SJSA1 (cell line): ENCODE data around the gene SLC36A1. TPM values are rescaled to one million over a fixed set of nuclear protein-coding genes. Genes with fewer than 3 reads are reported as not detected.
"Not testable (repeated sequence)": the region's sequence is repeated elsewhere in the genome, so short reads cannot be mapped to it uniquely, and the experiment has no call there.

Experiments
- DNase-seq, 2 experiments: peaks; one replicate each; pipeline ENCODE4 v3.0.0-alpha.2; 2015 to 2020; ENCODE audit warnings: low spot score in 2 of 2, low read depth in 1 of 2
- H3K27ac ChIP-seq: fragments of 250-450 bp; sonication (Bioruptor Pico); 2 replicates; pipeline ENCODE4 v1.5.1; 2020; ENCODE audit warnings: mild to moderate bottlenecking, moderate library complexity
- H3K27me3 ChIP-seq: fragments of 250-450 bp; sonication (Bioruptor Pico); replicated peaks from 2 replicates; pipeline ENCODE4 v1.5.1; 2020; ENCODE audit warnings: mild to moderate bottlenecking, moderate library complexity
- H3K36me3 ChIP-seq: fragments of 250-450 bp; sonication (Bioruptor Pico); 2 replicates; pipeline ENCODE4 v1.5.1; 2020; ENCODE audit warnings: mild to moderate bottlenecking
- H3K4me1 ChIP-seq: fragments of 250-450 bp; sonication (Bioruptor Pico); replicated peaks from 2 replicates; pipeline ENCODE4 v1.6.1; 2021; ENCODE audit warnings: mild to moderate bottlenecking
- H3K4me3 ChIP-seq: fragments of 250-450 bp; sonication (Bioruptor Pico); 2 replicates; pipeline ENCODE4 v1.5.1; 2020; ENCODE audit warnings: mild to moderate bottlenecking
- H3K9me3 ChIP-seq: fragments of 250-450 bp; sonication (Bioruptor Pico); replicated peaks from 2 replicates; pipeline ENCODE4 v1.5.1; 2020; ENCODE audit warnings: mild to moderate bottlenecking
- total RNA-seq: library from RNA; depleted of rRNA; stranded (reverse); fragments of >200 nt; shearing (Covaris generic); gene quantifications from 2 replicates; pipeline ENCODE4 v1.2.3, GENCODE V29; 2014; rRNA removed

Gene SLC36A1
- 20.3 and 20.8 TPM in 2 replicates for total RNA-seq

DNA sequence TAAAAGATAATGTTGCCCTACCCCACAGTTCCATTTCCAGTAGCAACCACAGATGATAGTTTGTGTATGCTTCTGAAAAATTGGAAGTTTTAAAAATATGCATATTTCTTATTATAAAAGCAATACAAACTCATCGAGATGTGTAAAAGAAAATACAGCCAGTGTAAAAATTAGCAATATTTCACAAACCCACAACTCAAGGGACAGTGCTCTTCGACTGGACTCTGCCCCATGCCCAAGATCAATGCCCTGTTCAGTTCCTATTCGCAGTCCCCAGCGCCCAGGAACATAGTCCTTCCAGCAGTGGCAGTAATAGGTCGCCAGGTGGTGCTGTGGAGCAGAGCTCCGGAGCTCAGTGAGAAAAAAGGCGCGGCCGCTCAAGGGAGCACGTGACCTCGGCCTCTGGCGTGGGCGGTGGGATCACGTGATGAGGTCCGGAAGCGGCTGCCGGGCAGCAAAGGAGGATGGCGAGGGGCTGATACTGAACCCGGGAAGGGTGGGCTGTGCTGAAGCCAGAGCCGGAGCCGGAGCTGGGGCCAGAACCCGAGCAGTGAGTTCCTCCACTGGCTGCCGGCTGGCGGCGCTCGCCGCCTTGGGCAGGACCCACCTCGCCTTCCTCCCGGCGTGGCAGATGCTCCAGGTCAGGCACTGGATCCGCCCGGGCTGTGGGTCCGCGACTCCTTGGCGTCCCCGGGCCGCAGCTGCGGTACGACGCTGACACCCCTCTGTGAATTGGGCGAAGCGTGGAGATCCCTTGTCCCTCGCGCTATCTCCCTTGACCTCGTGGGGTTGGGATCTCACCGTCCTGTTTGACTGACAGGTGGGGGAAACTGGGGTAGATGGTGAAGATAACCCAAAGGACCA lies at the start of gene SLC36A1:
SLC36A1 (plus strand) TSS at position 430 of the 864 bp plus-strand sequence. CDS start 11,190 bp downstream, outside the sequence.
- peak within 1 kb of the TSS; percentile 5; the same call in 1 of the 2 replicates for H3K27ac ChIP-seq
- H3K9me3 ChIP-seq: no peaks in the 10 kb centered on the region
- 0 out of 2 replicates have a peak, but pooled peaks cover 3% of the 10 kb centered on the region for H3K36me3 ChIP-seq
- peak; percentile 95 to 96 for DNase-seq
- peak within 1 kb of the TSS; percentile 77 for H3K4me3 ChIP-seq
- peaks cover 33% of the 10 kb centered on the region for H3K4me1 ChIP-seq
- H3K27me3 ChIP-seq: peaks cover 9% of the 10 kb centered on the region

DNA sequence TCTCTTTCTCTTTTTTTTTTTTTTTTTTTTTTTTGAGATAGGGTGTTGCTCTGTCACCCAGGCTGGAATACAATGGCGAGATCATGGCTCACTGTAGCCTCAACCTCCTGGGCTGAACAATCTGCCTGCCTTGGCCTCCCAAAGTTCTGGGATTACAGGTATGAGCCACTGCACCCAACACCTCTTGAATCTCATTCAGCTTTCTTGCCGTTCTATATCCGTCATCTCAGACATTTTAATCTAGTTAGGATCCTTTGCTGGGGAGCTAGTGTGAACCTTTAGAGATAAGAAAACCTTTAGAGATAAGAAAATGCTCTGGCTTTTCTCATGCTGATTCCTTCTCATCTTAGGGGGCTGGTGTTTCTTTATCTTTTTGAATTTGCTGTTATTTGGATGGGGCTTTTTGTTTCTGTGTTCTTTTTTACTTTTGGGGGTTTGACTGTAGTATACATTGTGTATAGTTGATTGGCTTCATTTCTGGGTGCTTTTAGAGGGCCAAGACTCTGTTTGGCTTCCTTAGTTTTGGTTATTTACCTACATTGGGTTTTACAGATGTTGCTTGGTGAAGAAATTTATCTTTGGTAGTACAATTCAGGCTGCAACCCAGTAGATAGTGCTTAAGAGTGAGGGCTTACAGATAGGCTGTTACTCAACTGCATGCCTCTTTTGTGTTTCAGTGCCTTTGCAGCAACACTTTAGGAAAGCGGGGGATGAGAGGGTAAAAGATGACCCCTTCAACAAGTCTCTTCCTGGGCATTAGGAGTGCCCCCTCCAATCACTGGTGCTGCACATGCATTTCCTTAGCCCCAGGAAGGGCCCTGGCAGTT lies 41.9 kb upstream of the SLC36A1 start:
- Histone ChIP-seq H3K4me3 (no peak overlapping the region), H3K36me3 (no peaks in the 10 kb centered on the region), H3K27ac (no peak overlapping the region), H3K9me3 (no peaks in the 10 kb centered on the region), H3K27me3 (peaks cover 2% of the 10 kb centered on the region; the same call in 1 of the 2 replicates), H3K4me1 (no peaks in the 10 kb centered on the region)
- DNase-seq: no peak

DNA sequence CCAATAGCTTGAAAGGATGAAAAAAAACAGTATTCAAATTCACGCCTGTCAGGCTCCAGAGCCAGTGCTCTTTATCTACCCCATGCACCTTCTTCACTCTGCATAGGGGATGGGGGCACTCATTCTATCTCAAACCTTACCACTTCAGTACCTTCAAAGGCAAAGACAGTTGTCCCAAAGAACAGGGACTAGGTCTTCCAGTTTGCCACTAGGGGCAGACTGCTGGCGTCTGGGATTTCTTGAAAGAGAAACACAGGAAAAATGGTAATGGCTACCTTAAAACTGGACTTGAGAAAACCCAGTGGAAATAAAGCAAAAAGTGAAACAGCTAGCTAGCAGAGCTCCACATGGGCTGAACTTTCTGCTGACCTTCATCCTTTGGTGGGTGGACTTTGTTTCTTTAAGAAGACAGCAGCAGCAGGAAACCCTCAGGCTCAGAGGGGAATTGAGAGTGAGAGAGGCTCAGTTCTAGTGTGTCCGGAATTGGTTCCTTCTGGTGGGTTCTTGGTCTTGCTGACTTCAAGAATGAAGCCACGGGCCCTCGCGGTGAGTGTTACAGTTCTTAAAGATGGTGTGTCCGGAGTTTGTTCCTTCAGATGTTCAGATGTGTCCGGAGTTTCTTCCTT lies 41.0 kb upstream of the SLC36A1 start:
- no peak for DNase-seq
- no peak overlapping the region for H3K4me3 ChIP-seq
- H3K4me1 ChIP-seq: no peaks in the 10 kb centered on the region
- peaks cover 4% of the 10 kb centered on the region; the same call in 1 of the 2 replicates for H3K27me3 ChIP-seq
- H3K36me3 ChIP-seq: no peaks in the 10 kb centered on the region
- H3K27ac ChIP-seq: no peak overlapping the region
- no peaks in the 10 kb centered on the region for H3K9me3 ChIP-seq

DNA sequence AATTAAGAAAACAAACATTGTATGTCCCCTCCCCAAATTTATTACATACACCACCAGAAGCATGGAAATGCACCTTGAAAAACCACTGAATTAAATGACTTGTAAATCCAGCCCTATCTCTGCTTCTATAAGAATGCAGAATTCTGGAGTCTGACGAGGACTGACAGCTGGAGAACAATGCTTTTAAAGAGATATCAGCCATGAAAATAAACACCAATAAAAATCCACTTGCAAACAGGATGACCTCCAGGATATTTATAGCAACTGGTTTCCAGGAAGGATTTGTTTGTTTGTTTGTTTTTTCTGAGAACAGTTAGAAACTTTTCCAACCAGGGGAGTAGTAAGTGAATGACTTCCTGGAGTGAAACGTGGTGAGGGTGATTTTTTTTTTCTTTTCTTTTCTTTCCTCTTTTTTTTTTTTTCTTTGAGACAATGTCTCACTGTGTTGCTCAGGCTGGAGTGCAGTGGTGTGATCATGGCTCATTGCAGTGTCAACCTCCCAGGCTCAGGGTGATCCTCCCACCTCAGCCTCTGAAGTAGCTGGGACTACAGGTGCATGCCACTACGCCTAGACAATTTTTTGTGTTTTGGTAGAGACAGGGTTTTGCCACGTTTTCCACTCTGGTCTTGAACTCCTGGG lies 38.7 kb upstream of the SLC36A1 start:
- DNase-seq: peak in 1 of 2 experiments; percentile 33

DNA sequence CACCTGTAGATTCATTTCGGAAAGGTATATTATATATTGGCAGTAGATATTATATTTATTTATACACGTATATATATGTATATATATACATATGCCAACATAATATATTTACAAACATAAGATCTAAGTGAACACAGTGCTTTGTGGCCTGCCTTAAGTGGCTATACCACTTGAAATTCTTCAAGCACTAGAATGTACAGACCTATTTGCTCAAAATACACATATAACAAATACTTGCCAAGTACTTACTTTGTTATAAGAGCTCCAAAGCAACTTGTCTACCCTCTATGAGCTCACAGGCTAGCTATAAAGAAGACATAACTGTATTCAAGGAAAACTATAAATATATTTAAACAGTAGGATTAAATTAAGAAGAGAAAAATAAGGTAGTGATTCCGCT lies 33.6 kb upstream of the SLC36A1 start:
- H3K9me3 ChIP-seq: peaks cover 8% of the 10 kb centered on the region
- H3K4me1 ChIP-seq: no peaks in the 10 kb centered on the region
- H3K27ac ChIP-seq: no peak overlapping the region
- no peak overlapping the region for H3K4me3 ChIP-seq
- no peak for DNase-seq
- no peaks in the 10 kb centered on the region for H3K36me3 ChIP-seq
- H3K27me3 ChIP-seq: peaks cover 10% of the 10 kb centered on the region

More for the DNA sequence above, 38.7 kb upstream of the SLC36A1 start:
- Histone ChIP-seq H3K27ac (no peak overlapping the region), H3K36me3 (no peaks in the 10 kb centered on the region), H3K27me3 (peaks cover 10% of the 10 kb centered on the region), H3K4me3 (no peak overlapping the region), H3K4me1 (no peaks in the 10 kb centered on the region), H3K9me3 (no peaks in the 10 kb centered on the region)

DNA sequence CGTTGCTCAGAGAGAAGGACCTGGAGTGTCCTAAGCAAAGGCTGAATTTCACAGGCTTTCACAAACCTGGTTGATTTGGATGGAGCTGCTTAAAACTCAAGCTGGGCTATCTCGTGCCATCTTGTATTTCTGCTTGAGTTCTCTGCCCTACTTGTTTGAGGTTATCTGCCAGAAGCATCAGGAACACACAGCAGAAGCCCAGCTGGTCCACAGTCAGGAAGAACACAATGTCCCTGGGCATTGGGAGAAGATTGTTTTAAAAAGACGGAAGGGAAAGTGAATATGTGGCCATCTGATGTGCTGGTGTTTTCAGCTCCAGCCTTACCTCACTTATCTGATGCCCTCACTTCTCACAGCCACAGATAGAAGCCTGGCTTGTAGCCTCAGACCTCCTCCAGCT lies 32.9 kb upstream of the SLC36A1 start:
- Histone ChIP-seq H3K4me1 (no peaks in the 10 kb centered on the region), H3K27me3 (peaks cover 10% of the 10 kb centered on the region), H3K4me3 (no peak overlapping the region), H3K9me3 (peaks cover 8% of the 10 kb centered on the region), H3K36me3 (no peaks in the 10 kb centered on the region), H3K27ac (no peak overlapping the region)
- DNase-seq: no peak

DNA sequence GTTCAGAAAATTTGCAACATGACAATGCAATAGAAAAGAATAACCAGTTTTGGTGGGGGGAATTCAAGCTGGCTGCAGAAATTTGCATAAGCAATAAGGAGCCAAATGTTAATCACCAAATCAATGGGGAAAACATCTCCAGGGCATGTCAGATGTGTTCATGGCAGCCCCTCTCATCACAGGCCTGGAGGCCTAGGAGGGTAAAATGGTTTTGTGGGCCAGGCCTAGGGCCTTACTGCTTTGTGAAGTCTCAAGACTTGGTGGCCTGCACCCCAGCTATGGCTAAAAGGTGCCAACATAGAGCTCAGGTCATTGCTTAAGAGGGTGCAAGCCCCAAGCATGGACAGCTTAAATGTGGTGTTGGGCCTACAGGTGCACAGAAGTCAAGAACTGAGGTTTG lies 29.7 kb upstream of the SLC36A1 start:
- Histone ChIP-seq H3K36me3 (no peaks in the 10 kb centered on the region), H3K4me3 (no peak overlapping the region), H3K4me1 (no peaks in the 10 kb centered on the region), H3K27me3 (no peaks in the 10 kb centered on the region), H3K27ac (no peak overlapping the region), H3K9me3 (peaks cover 8% of the 10 kb centered on the region)
- no peak for DNase-seq

DNA sequence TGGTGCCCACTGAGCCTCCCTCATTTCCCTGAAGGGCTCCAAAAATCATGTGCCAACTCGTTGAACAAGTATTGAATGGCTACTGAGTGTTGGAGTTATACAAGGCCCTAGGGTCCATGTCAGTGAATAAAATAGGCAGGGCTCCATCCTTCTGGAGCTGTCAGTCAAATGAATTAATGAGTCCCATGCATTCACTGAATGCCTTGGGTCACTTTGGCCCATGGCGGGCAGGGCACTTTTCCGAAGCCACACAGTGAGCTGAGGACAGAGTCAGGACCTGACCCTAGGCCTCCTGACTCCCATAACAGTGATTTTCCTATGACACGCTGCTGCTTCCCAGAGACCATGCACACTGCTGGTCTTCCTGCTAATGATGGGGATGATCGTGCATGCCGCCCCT lies 27.3 kb upstream of the SLC36A1 start:
- Histone ChIP-seq H3K4me3 (no peak overlapping the region), H3K4me1 (no peaks in the 10 kb centered on the region), H3K36me3 (no peaks in the 10 kb centered on the region), H3K9me3 (peaks cover 8% of the 10 kb centered on the region), H3K27ac (no peak overlapping the region), H3K27me3 (peaks cover 12% of the 10 kb centered on the region)
- no peak for DNase-seq

DNA sequence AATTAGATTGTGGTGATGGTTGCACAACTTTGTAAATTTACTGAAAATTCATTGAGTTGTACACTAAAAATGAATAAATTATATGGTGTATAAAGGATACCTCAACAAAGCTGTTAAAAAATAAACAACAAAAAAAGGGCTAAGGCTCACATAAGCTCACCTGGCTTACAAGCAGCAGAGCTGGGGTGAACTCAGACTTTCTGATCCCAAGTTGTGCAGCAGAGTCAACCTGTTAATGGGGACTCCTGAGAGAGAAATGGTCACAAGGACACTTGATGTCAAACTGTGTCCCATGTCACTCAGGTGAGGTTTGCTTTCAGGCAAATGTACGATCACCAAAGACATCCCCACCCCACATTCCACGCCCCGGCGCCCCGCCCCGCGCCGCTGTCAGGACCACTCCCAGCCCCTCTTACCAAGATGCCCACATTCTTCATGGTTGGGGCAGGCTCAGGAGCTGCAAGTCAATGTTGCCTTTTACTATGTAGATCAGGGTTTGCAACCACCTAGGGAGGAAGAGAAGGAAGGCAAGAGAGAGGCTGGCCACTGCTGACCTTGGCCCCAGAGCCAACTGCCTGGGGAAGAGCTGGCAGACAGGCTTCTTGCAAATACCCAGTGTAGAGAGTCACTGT lies 22.4 kb upstream of the SLC36A1 start:
- H3K9me3 ChIP-seq: no peaks in the 10 kb centered on the region
- H3K36me3 ChIP-seq: no peaks in the 10 kb centered on the region
- H3K27ac ChIP-seq: no peak overlapping the region
- no peak overlapping the region for H3K4me3 ChIP-seq
- H3K27me3 ChIP-seq: peaks cover 21% of the 10 kb centered on the region
- no peaks in the 10 kb centered on the region for H3K4me1 ChIP-seq
- DNase-seq: no peak

DNA sequence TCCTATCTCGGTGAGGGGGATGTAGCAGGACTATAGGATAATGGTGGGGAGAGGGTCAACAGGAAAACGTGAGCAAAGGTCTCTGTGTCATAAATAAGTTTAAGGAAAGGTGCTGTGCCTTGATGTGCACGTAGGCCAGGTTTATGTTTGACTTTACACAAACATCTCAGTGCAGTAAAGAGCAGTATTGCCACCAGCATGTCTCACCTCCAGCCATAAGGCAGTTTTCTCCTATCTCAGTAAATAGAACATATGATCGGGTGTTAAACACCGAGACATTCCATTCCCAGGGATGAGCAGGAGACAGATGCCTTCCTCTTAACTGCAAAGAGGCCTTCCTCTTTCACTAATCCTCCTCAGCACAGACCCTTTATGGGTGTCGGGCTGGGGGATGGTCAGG lies 21.1 kb upstream of the SLC36A1 start:
- DNase-seq, H3K4me3 ChIP-seq, H3K27ac ChIP-seq, H3K36me3 ChIP-seq, H3K4me1 ChIP-seq, H3K9me3 ChIP-seq: not testable (repeated sequence)
- peaks cover 24% of the 10 kb centered on the region for H3K27me3 ChIP-seq

DNA sequence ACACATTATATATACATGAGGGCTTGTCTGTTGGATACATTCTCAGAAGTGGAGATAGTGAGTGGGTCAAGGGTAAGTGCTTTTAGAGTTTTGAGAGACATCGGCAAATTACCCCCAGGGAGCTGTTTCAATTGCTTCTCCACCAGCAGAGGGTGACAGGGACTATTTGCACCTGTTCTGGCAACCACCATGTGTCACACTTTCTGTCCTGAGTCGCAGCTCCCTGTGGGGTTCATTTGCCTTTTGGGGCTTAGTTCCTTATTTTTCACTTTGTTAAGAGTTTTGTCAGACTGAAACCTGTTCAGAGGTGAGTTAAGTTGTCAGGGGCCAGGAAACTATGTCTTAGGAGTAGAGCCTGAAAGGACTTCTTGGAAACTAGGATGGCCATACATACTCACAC lies 20.1 kb upstream of the SLC36A1 start:
- no peak overlapping the region for H3K4me3 ChIP-seq
- no peaks in the 10 kb centered on the region for H3K4me1 ChIP-seq
- H3K27ac ChIP-seq: no peak overlapping the region
- no peaks in the 10 kb centered on the region for H3K9me3 ChIP-seq
- peaks cover 24% of the 10 kb centered on the region for H3K27me3 ChIP-seq
- H3K36me3 ChIP-seq: no peaks in the 10 kb centered on the region
- DNase-seq: no peak

DNA sequence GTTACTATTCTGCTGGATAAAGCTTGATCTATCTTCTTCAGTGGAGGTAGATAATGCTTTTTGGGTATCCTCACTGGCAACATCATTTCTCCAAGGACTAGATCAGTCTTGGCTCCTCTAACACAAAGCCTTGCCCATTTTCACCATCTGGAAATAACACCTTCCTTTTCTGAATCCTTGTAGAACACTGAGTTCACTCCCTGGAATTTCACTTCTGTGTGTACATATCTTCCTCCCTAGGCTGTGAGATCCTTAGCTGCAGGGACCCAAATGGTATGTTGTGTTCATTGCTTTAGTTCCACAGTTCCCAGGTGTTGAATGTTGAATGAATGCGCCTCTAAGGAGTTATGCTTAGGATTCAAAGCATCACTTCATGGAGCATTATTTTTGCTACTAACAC lies 16.7 kb upstream of the SLC36A1 start:
- Histone ChIP-seq H3K27me3 (peaks cover 8% of the 10 kb centered on the region; the same call in 1 of the 2 replicates), H3K27ac (no peak overlapping the region), H3K9me3 (no peaks in the 10 kb centered on the region), H3K4me3 (no peak overlapping the region), H3K4me1 (no peaks in the 10 kb centered on the region), H3K36me3 (no peaks in the 10 kb centered on the region)
- DNase-seq: no peak

DNA sequence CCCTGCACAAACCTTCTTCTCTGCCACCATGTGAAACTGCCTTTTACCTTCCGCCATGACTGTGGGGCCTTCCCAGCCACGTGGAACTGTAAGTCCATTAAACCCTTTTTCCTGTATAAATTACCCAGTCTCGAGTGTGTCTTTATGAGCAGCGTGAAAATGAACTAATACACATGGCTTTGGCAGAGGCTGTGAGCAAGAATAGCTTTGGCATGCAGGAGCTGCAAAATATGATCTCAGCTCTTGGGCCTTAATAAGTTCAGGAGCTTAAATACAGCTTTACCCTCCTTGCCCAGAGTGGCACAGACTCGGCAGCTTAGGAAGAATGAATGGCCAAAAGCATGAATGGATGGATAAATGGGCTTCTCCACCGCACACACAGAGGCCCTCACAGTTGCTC lies 15.7 kb upstream of the SLC36A1 start:
- peaks cover 12% of the 10 kb centered on the region; the same call in 1 of the 2 replicates for H3K27me3 ChIP-seq
- DNase-seq: no peak
- no peaks in the 10 kb centered on the region for H3K4me1 ChIP-seq
- no peaks in the 10 kb centered on the region for H3K36me3 ChIP-seq
- H3K4me3 ChIP-seq: no peak overlapping the region
- no peak overlapping the region for H3K27ac ChIP-seq
- no peaks in the 10 kb centered on the region for H3K9me3 ChIP-seq
